Parietal lobe (tissue), 2 donors: ENCODE data around the gene OPRL1. TPM values are rescaled to one million over a fixed set of nuclear protein-coding genes. Genes with fewer than 3 reads are reported as not detected.

Experiments used
- small RNA-seq: library from RNA; depleted of rRNA; stranded (forward); fragments of <200 nt; gene quantifications from one replicate; pipeline ENCODE3, GENCODE V24; 2014; ENCODE audit warnings: low replicate concordance
- total RNA-seq: library from RNA; depleted of rRNA; stranded (reverse); fragments of >200 nt; gene quantifications from one replicate; pipeline ENCODE4 v1.2.3, GENCODE V29; 2014

OPRL1 gene
- total RNA-seq = 11.0 TPM

DNA sequence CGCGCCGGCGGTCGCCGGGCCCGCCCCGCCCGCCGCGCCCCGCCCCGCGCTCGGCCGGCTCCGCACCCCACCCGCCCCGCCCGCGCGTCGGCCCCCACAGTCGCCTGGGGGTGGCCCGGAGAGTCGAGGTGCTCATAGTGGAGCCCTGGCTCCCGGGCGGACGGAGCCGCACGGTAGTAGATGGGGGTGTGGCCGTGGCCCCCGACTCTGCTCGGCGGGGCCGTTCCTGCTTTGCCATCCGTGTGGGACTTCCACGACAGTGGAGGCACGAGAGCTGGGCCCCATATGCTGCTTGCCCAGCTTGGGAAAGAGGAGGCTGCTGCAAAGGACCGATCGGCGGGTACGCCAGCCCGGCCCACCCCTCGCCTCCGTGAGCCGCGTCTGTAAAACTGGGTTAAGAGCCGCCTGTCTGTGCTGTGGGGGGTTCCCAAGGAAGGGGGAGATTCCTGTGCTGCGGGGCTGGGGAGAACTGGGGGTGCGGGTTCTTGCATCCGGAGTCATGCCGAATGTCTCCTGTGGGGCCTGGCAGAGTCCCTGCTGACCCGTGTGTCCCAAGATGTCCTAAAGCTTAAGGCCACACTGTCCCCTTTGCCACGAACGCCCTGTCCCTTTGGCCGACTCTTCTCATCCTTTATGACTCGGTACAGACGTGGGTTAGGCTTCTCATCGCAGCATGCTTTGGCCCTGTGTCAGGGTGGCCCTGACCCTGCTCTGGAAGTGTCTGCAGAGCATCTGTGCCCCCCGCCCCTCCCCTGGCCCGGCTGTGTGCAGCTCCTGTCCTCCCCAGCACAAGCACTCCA, at the start of gene OPRL1:
TSS of gene OPRL1 (plus strand) at position 70 of the 800 bp plus-strand sequence. CDS start 12,639 bp downstream, outside the sequence.

DNA sequence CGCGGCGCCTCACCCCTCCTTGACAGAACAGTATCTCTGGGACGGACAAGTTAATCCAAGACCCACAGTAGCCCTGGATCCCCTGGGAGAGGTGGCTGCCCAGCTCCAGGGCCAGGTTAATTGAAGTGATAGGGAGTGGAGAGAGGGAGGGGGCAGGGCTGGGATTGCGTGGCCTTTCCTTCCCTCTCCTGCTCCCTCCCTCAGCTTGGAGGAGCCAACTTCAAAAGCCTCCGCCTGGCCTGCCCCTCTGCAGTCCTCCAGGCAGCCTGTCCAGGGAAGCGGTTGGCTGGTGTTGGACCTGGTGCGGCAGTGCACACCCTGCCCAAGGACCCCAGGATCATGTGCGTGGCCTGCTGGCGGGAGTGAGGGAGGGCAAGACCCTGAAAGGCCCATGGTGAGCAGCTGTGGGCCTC, 43.9 kb upstream of the OPRL1 start, which contains the start of gene C20orf204:
TSS of gene C20orf204 (plus strand) at position 250 of the 413 bp plus-strand sequence. CDS start at position 392, 142 bp downstream.

DNA sequence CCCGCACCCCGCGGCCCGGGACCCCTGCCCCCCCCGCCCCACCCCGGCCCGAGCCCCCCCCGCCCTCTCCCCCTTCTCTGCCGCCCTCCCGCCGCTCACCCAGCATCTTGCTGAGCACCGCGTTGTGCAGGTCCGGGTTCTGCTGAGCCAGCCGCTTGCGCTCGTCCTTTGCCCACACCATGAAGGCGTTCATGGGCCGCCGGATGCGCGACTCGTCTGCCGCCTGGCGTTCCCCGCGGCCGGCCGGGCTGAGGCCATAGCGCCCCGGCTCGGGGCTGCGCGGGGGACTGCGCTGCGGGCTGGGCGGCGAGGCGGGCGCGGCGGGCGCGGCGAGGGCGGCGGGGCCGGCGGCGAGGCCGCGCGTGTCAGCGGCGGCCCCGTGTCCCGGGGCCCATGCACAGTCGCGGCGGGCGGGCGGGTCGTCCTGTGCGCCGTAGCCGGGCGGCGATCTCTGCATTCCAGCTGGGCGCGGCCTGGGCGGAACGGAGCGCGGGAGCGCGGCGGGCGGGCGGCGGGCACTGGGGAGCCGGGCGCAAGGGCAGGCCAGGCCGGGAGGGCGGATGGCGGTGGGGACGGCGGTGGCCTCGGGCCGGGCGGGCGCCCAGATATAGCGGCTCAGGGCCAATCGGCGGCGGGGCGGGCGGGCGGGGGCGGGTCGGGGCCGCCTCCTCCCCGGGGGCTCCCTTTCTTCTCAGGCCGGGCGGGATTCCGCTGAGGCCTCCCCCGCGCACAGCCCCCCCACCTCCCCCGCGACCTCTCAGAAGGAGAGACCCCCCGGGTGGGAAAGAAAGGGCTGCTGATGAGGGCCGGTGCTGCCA, 30.6 kb upstream of the OPRL1 start, which contains the start of gene SOX18:
TSS of gene SOX18 (minus strand) at position 580 of the 818 bp plus-strand sequence. CDS start at position 457, 123 bp downstream.

DNA sequence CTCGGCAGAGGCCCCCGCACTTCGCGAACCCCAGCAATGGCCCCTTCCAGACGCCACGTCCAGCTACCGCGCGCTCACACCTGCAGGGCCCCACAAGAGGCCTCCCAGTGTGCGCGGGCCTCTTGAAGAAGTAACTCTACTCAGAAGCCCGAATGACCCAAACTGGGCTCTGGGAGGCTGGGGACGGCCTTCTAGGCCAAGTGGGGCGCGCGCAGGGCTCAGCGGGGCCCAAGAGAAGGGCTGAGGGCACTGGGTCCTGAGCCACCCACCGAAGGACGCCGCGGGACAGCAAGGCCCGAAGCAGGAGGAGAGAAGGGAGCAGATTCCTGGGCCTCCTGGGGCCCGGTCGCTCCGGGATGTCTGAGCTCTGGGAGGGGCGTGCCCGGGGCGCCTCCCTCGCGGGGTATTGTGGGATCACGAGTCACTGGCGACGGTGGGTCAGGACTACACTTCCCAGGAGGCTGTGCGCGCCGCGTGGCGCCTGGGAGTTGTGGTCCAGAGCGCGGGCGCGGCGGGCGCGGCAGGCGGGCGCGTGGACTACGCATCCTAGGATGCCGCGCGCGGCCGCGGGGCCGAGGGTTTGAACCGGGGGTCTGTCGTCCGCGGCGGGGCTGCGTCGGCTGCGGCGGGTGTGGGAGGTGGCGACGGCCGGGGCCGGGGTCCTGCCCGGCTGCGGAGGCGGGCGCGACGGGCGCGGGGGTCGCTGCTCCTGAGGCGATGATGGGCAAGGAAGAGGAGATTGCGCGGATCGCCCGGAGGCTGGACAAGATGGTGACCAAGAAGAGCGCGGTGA, 17.1 kb upstream of the OPRL1 start, which contains the start of gene TCEA2:
TSS of gene TCEA2 (plus strand) at position 603 of the 793 bp plus-strand sequence. CDS start at position 718, 115 bp downstream.

DNA sequence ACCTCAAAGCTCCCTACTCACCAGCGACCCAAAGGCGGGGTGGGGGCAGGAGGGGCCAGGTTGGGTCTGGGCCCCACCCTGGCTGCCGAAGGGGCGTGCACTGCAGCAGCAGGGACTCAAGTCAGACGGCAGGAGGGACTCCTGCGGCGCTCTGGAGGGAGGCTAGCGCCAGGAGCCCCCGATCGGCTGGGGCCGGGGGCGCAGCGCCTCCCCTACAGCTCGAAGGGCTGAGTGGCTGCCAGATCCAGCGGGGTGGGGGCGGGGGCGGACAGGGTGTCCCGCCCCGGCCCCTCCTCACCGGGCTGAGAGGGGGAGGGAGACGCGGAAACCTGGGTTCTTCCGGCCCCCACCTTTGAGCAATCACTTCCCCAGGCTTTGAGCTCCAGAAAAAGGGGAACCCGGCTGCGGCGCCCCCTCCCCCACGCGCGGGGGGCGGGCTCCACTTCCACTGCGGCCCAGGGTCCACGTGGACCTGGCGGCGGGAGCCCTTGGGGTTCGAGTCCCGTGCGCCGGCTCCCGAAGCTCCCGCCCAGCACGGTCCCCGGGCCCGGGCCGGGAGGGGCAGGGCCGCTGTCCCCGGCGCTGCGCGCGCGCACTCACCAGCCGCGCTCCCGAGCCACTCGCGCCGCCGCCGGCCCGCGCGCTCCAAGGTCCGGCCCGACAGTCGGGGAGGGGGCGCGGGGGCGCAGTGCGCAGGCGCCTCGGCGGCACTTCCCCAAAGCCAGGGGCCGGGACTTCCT, 439 bp upstream of the OPRL1 start, which contains the start of gene RGS19:
TSS of gene RGS19 (minus strand) at position 246 of the 740 bp plus-strand sequence. CDS start 2,632 bp downstream, outside the sequence.

DNA sequence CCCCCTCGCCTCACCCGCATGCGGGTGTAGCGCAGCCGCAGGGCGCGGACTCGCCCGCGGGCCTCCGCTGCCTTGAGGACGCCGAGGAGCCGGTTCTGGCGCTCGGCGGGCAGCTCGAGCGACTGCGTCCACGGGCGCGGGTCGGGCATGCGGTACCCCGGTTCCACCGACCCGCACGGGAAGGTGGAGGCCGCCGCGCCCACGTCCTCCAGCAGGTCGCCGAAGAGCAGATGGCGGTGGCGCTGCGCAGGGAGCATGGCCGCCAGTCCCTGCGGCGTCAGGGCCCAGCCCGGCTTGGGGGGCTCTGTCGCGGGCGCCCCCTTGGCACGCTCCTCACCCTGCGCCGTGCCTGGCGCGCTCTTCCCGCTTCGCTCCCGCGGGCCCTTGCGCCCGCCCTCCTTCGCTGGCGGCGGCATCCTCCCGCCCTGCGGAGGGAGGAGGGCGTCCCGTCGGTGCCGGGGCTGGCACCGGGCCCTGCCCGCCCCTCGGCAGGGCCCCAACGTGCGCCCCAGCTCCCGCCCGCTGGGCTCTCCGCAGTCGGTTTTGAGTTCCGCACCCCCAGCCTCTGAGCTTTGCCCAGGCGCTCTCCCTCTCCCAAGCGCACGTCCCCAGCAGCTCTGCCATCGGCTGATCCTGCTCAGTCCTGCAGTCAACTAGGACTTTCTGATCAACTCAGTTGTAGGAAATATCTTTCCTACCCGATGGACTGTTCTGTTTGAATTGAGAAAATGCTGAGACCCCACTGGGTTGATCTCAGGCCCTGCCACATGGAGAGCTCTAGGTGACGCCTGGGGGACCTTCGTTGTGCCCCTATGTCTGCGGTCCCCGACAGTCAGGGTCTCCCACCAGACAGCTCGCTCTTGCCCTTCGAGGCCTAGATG, 4.2 kb downstream of the OPRL1 start, which contains the start of gene LKAAEAR1:
TSS of gene LKAAEAR1 (minus strand) at position 595 of the 881 bp plus-strand sequence. CDS start at position 416, 179 bp downstream.

DNA sequence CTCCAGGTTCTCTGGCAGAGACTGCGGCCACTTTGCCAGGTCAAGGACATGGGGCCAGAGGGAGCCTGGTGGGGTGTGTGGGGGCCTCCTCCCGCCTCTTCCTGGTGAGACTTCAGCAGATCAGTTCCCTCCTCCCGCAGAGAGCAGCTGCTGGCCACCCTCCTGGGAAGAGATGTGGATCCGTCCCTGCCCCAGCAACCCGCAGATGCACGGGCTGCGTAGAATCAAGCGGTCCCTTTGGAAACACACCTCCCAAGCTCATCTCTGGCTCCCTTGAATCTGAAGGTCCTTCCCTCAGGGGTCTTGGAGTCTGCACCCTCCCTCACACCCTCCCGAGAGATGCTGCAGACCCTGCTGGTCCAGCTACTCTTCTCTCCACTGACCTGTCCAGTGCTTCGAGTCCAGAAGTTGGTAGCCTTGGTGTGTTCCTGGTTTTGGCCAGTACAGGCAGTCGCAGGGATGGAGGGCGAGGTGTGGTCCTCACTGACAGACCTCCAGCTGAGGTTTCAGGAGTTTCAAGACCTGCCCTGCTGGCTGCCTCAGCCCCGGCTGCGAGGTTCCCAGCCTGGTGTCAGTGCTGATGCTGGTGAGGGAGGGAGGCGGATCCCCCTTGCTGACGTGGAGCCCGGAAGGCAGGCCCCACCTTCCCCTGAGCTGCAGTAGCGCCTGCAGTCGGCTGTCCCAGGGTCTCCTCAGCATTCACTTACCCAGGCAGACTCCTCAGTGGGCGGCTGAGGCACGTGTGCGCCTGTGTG, 27.3 kb downstream of the OPRL1 start, which contains the start of gene NPBWR2:
TSS of gene NPBWR2 (minus strand) at position 585 of the 755 bp plus-strand sequence. CDS start 734 bp downstream, outside the sequence.

Small RNA genes within 50 kb of the gene (small RNA-seq; reads per million reads assigned to genes)
- gene AL355803.1 (not detected), gene MIR6813 (not detected)

Other genes starting within 250 kb of the OPRL1 start
- 20.3 TPM for gene ZBTB46, start 248.8 kb upstream of the OPRL1 start, total RNA-seq
- not detected for gene ABHD16B, start 218.6 kb upstream of the OPRL1 start, total RNA-seq
- gene TPD52L2, start 214.8 kb upstream of the OPRL1 start, total RNA-seq = 32.6 TPM
- gene DNAJC5, start 185.0 kb upstream of the OPRL1 start, total RNA-seq = 80.4 TPM
- 32.9 TPM for gene UCKL1, start 123.7 kb upstream of the OPRL1 start, total RNA-seq
- 21.0 TPM for gene ZNF512B, start 110.2 kb upstream of the OPRL1 start, total RNA-seq
- gene SAMD10, start 100.4 kb upstream of the OPRL1 start, total RNA-seq = 10.0 TPM
- gene PRPF6, start 99.0 kb upstream of the OPRL1 start, total RNA-seq = 88.3 TPM
- 4.4 TPM for gene C20orf204, start 43.9 kb upstream of the OPRL1 start, total RNA-seq
- gene SOX18, start 30.4 kb upstream of the OPRL1 start, total RNA-seq = 0.63 TPM
- gene TCEA2, start 16.9 kb upstream of the OPRL1 start, total RNA-seq = 44.8 TPM
- gene RGS19, start 564 bp upstream of the OPRL1 start, total RNA-seq = 7.2 TPM
- gene LKAAEAR1, start 4.3 kb downstream of the OPRL1 start, total RNA-seq = 0.63 TPM
- not detected for gene NPBWR2, start 27.5 kb downstream of the OPRL1 start, total RNA-seq
- 22.5 TPM for gene MYT1, start 84.4 kb downstream of the OPRL1 start, total RNA-seq
- gene PCMTD2, start 175.7 kb downstream of the OPRL1 start, total RNA-seq = 184 TPM